Measurements from ENCODE around the gene CTNNA1.
"Not testable (repeated sequence)": the region's sequence is repeated elsewhere in the genome, so short reads cannot be mapped to it uniquely, and the experiment has no call there.

Gene CTNNA1

GRCh38 chr5:138761115-138761514 is 7.9 kb downstream of the CTNNA1 start:
- DNase-seq: not testable (repeated sequence)

GRCh38 chr5:138761670-138762069 is 8.4 kb downstream of the CTNNA1 start:
- not testable (repeated sequence) for DNase-seq

- DNase-seq: no peak
Observed at GRCh38 chr5:138762110-138762509, 8.9 kb downstream of the CTNNA1 start.

- no peak for DNase-seq
Observed at GRCh38 chr5:138763037-138763778, 10.0 kb downstream of the CTNNA1 start.

- no peak for DNase-seq
Observed at GRCh38 chr5:138770291-138770690, 17.1 kb downstream of the CTNNA1 start.

- no peak for DNase-seq
Observed at GRCh38 chr5:138770977-138771376, 17.8 kb downstream of the CTNNA1 start.

GRCh38 chr5:138772986-138773594 is 19.9 kb downstream of the CTNNA1 start:
- DNase-seq: no peak

GRCh38 chr5:138773624-138774023 is 20.4 kb downstream of the CTNNA1 start:
- DNase-seq: not testable (repeated sequence)

- DNase-seq: no peak
Observed at GRCh38 chr5:138775034-138775433, 21.8 kb downstream of the CTNNA1 start.

GRCh38 chr5:138778234-138778633 is 25.0 kb downstream of the CTNNA1 start:
- DNase-seq: no peak

DNA sequence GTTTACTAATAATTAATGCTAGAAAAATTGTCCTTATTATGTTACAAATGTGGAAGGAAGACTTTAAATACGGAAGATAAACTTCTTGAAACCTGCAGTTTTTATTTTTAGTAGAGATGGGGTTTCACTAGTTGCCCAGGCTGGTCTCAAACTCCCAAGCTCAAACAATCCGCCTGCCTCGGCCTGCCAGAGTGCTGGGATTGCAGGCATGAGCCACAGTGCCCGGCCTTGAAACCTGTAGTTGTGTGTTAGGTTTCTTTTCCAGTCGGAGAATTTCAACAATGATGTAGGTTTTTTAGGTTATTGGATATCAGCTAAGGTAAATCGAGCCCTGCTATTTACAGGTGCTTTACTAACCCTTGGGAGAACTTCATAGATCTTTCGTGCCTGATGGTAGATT is 30.8 kb downstream of the CTNNA1 start:
- DNase-seq: no peak

DNA sequence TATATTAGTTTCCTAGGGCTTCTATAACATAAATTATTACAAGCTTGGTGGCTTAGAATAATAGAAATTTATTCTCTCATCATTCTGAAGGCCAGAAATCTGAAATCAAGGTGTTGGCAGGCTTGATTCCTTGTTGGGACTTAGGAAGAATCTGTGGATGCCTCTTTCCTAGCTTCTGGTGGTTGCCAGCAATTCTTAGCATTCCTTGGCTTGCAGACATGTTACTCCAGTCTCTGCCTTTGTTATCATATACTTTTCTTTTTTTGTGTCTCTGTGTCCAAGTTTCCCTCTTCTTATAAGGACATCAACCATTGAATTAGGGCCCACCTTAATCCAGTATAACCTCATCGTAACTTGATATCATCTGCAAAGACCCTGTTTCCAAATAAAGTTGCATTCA is 31.4 kb downstream of the CTNNA1 start:
- no peak for DNase-seq

DNA sequence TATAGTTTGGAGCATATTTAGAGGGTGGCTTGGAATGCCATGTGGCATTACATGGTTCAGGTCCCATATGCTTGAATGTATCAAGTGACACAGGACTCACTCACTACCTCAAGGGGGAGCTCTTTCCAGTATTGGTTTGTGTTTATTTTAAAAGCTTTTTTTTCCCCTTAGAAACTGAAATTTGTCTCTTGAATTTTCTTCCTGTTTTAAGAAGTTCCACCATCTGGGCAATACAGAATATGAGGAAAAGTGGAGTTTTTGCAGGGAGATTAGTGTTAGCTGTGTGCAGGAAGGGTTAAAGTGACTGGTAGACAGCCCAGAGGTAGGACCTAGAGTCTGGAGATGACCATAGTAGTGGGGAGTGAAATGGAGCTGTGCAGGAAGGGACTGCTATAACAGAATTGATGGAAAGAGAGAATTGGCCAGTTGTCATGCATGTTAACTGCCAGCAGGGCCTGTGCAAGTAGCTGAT is 36.6 kb downstream of the CTNNA1 start:
- DNase-seq: no peak

DNA sequence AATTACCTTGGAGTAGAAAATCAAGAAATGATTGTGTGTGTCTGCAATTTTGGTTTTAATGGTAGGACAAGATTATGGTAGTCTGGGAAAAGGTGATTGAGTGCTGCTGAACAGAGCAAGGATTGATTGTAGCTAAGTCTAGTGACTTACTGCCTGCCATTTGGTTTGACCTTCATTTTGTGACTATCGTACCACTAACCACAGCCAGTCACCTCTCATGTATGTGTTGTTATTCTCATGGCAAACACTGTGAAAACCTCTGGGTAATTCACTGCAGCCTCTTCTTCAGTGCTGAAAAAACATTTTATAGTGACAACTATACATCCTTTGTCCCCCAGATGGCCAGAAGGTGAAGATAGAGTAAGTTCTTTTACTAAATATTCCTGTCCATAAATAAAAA is 37.5 kb downstream of the CTNNA1 start:
- DNase-seq: no peak

GRCh38 chr5:138792195-138792790 is 39.1 kb downstream of the CTNNA1 start:
- no peak for DNase-seq

DNA sequence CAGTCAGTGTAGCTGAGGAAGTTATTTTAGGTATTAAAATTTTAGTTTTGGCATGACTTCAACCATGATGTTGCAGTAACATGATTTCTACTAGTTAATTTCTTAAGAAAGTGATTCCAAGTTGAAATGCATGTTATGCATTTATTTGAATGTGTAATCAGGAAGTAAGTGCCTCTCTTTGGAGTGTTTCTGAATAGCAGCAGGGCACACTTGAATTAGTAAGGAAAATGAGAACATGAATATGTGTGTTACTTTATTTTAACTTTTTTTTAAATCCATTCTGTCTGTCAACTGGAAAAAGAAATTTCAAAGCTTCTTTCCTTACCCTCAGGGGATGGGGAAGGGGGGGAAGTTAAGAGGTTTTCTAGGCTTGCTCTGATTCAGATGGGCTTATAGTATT is 40.4 kb downstream of the CTNNA1 start:
- DNase-seq: no peak

DNA sequence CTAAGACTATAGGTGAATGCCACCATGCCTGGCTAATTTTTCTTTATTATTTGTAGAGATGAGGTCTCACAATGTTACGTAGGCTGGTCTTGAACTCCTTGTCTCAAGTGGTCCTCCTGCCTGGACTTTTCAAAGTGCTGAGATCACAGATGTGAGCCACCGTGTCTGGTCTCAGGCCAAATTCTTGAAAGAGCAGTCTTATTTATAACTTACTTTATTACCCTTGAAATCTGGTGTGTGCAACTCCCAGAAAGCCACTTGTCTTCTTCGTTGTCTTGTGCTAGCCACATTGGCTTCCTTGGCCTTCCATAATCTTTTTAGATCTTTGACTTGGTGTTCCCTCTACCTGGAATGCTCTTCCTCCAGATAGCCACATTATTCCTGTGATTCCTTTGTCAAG is 50.1 kb downstream of the CTNNA1 start:
- DNase-seq: no peak

DNA sequence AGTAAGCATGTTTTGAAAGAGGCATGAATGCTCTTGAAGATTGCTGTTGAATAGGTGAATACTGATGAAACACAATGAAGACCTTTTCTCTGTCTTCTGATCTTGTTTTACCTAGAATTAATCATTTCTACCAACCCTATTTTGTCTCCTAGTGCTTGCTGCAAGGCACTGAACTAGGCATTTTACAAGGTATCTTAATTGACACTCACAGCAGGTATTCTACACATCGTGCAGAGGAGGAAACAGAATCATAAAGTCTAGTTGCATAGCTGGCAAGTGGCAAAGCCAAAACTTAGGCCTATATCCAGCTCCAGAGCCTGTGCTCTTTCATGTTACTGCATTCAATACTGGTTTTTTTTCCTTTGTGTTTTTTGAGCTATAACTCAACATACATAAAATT is 50.7 kb downstream of the CTNNA1 start:
- no peak for DNase-seq

- DNase-seq: no peak
Observed at GRCh38 chr5:138805096-138805495, 51.9 kb downstream of the CTNNA1 start.

DNA sequence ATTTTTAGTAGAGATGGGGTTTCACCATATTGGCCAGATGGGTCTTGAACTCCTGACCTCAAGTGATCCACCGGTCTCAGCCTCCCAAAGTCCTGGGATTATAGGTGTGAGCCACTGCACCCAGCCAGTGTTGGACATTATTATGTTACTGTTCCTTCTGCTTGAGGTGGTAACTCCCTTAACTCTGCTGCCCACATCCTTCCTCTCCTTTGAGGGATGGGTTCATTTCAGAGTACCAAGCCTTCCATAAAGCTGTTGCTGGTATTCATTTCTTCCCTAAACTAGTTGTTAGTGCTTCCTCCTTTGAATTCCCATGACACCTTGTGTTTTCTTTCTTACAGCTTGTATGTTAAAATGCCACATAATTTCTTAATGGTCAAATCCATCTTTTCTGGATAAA is 54.0 kb downstream of the CTNNA1 start:
- DNase-seq: no peak

DNA sequence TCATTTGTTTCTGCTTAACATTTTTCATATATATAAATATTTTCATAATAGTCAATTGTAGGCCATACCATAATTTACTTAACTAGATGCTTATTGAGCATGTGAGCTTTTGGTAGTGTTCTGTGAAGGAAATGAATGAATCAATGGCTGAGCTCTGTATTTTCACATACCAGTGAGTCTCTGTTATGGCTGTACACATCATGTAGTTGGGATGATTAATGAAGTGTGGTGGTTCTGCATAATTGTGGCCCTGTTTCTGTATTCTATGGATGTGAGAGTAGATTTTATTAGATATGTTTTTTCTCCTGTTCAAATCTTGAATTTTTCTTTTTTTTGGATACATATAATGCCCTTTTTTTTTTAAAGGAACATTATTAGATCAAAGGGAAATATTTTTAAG is 56.2 kb downstream of the CTNNA1 start:
- DNase-seq: no peak

DNA sequence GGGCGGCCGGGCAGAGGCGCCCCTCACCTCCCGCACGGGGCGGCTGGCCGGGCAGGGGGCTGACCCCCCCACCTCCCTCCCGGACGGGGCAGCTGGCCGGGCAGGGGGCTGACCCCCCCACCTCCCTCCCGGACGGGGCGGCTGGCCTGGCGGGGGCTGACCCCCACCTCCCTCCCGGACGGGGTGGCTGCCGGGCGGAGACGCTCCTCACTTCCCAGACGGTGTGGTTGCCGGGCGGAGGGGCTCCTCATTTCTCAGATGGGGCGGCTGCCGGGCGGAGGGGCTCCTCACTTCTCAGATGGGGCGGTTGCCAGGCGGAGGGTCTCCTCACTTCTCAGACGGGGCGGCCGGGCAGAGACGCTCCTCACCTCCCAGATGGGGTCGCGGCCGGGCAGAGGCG is 57.6 kb downstream of the CTNNA1 start:
- DNase-seq: not testable (repeated sequence)

- no peak for DNase-seq
Observed at GRCh38 chr5:138815529-138815928, 62.3 kb downstream of the CTNNA1 start.

DNA sequence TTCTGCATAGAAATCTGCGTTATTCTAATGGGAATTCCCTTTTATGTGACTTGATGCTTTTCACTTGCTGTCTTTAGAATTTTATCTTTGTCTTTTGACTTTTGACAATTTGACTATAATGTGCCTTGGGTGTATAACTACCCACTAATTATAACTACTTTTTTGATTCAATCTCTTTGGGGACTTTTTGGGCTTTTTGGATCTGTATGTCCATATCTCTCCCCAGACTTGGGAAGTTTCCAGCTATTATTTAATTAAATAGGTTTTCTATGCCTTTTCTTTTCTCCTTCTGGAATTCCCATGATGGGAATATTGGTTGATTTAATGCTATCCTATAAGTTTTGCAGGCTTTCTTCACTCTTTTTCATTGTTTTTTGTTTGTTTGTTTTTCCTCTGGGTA is 64.0 kb downstream of the CTNNA1 start:
- DNase-seq: no peak

Data from activated CD4-positive, alpha-beta T cell treated with anti-CD3 and anti-CD28 coated beads for 48 hours (primary cell).